Body of pancreas (tissue), 4 donors: ENCODE measurements around the gene ZNF236. TPM values are rescaled to one million over a fixed set of nuclear protein-coding genes. Genes with fewer than 3 reads are reported as not detected.

Source experiments
- ATAC-seq: fragments of 150-250 bp; one replicate; pipeline ENCODE4 v1.9.1; 2016
- DNase-seq, 4 donors: peaks; one replicate each; pipeline ENCODE4 v3.0.0-alpha.2; 2019
- H3K27ac ChIP-seq, 4 donors: fragments of 200-600 bp; sonication (generic); 1 replicate in 3 of 4; 2 replicates in 1 of 4; pipeline versions ENCODE4 v1.5.1 to v1.6.1; 2016 to 2019; ENCODE audit warnings: mild to moderate bottlenecking in 1 of 4, mixed read lengths in 1 of 4, moderate library complexity in 1 of 4
- H3K27me3 ChIP-seq, 2 donors: fragments of 200-600 bp; sonication (generic); one replicate each; pipeline ENCODE4 v1.6.0; 2016; ENCODE audit warnings: mild to moderate bottlenecking in 1 of 2
- H3K36me3 ChIP-seq, 2 donors: fragments of 200-600 bp; sonication (generic); replicated peaks in 1 of 2; 2 replicates each; pipeline ENCODE4 v1.5.1; 2016; ENCODE audit warnings: low read depth in 2 of 2; ENCODE audit not compliant: insufficient read depth in 1 of 2
- H3K4me1 ChIP-seq: fragments of 200-600 bp; sonication (generic); one replicate; pipeline ENCODE4 v1.6.0; 2016
- H3K4me3 ChIP-seq, 2 donors: fragments of 200-600 bp; sonication (generic); 1 replicate in 1 of 2; 2 replicates in 1 of 2; pipeline ENCODE4 v1.5.1; 2016 to 2019
- H3K9me3 ChIP-seq, 3 donors: fragments of 200-600 bp; sonication (generic); 1 replicate in 2 of 3; 2 replicates in 1 of 3; pipeline ENCODE4 v1.5.1; 2016
- POLR2A ChIP-seq, 3 donors: fragments of 450-650 bp; IDR thresholded peaks; one replicate each; pipeline ENCODE4 v1.6.1; 2016; ENCODE audit warnings: antibody characterized with exemption in 3 of 3, mild to moderate bottlenecking in 2 of 3
- WGBS, 2 donors: methylation state at CpG; one replicate each; pipeline ENCODE4 v1.1.5; 2017; 5-methylcytosine and 5-hydroxymethylcytosine counted together
- intact Hi-C: fragments of 100-400 bp; cut with DNase I; formaldehyde crosslinking; loops from one replicate; pipeline ENCODE4 v1.15.1; 2023
- total RNA-seq, 2 donors: library from RNA; depleted of rRNA; stranded (reverse); fragments of >200 nt; gene quantifications; one replicate each; pipeline ENCODE4 v1.1.0, GENCODE V29; 2016
- TF ChIP-seq, protein P1 (sequence below), 7 experiments: fragments of 450-650 bp in 4 of 7; fragments of 200-600 bp in 3 of 7; sonication (generic) in 3 of 7; IDR thresholded peaks; one replicate each; pipeline ENCODE4 v1.5.1; 2016 to 2019; ENCODE audit warnings: antibody characterized with exemption in 7 of 7

ZNF236 gene
- total RNA-seq, 2 donors from 2014 or later = 9.6 to 22.7 TPM

DNA sequence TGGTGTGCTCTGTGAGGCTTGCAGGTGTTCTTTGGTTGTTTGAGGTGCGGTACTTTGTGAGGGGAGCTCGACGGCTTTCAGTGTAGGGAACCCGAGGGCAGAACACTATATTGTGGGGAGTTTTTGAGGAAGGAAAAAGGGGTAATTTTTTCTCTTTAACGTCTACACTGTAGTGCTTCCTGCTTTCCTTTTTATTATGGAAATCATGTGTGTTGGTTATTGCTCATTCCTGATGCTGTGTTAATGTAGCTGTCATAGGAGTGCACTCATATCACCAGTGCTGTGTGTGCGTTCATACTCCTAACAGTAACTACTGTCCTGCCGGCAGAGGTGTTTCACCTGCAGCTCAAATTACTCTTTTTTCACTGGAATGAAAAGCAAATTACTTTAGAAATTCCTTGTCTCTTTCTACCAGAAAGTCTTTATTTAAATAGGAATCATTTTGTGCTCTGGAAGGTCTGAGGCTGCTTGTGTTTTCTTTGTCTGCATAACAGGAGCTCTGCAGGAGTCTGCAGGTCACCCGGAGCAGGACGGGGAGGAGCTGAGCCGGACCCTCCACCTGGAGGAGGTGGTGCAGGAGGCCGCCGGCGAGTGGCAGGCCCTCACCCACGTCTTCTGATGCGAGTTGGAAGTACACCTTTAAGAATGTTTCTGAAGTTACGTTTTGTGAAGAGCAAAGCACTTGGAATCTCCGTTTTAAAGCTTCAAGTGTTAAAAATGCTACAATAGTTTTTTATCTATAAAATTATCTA lies 145.5 kb downstream of the ZNF236 start:
- Histone ChIP-seq H3K4me1 (no peaks in the 10 kb centered on the region), H3K27ac (no peak overlapping the region), H3K4me3 (no peak overlapping the region), H3K27me3 (no peaks in the 10 kb centered on the region), H3K36me3 (no peaks in the 10 kb centered on the region), H3K9me3 (no peaks in the 10 kb centered on the region)
- intact Hi-C loops = no loop called here
- 68 to 73% methylated on average over 17 of the region's 17 CpGs for whole genome bisulfite sequencing, 2 donors
- no peak for ATAC-seq
- TF ChIP-seq, protein P1, sequence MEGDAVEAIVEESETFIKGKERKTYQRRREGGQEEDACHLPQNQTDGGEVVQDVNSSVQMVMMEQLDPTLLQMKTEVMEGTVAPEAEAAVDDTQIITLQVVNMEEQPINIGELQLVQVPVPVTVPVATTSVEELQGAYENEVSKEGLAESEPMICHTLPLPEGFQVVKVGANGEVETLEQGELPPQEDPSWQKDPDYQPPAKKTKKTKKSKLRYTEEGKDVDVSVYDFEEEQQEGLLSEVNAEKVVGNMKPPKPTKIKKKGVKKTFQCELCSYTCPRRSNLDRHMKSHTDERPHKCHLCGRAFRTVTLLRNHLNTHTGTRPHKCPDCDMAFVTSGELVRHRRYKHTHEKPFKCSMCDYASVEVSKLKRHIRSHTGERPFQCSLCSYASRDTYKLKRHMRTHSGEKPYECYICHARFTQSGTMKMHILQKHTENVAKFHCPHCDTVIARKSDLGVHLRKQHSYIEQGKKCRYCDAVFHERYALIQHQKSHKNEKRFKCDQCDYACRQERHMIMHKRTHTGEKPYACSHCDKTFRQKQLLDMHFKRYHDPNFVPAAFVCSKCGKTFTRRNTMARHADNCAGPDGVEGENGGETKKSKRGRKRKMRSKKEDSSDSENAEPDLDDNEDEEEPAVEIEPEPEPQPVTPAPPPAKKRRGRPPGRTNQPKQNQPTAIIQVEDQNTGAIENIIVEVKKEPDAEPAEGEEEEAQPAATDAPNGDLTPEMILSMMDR (IDR thresholded peaks at IDR 0.05) = no peak
- no peak for TF ChIP-seq POLR2A (IDR thresholded peaks at IDR 0.05)
- DNase-seq = no peak

DNA sequence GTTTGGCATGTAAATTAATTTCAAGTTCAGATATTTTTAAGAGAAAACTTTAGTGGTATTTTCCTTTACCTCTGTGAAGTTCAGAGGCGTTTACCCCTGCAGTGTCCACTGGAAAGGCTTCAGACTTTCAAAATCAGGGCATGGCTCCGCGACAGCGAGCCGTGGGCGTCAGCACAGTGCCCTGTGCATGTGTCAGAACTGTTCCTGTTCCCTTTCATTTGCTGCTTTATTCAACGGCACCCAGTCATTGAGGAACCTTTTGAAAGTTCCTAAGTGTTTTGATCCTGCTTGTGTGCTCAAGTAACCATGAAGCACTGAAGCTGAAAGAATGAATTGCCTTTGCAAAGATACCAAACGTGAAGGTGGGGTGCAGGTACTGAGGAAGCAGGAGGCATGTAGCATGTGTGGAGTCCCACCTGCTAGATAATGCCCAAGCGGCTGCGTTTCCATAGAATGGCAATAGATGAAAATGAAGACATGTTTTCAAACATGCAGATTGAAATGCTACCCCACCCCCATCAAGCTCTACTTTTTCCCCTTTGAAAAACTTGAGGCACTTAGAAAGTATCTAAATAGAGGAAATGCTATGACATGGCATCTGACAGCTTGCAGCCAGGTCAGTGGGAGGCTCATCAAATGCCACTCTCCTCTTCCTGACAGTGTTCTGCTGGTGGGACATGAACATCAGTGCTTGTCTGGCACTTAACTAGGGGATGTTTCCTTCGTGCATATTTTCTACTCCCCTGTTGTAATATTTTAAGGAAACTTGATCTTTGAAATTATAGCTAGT lies 148.6 kb downstream of the ZNF236 start:
- 85 to 86% methylated on average over 11 of the region's 11 CpGs for WGBS, 2 donors
- DNase-seq (no peak), ATAC-seq (no peak)
- no peak overlapping the region for H3K27ac ChIP-seq
- H3K9me3 ChIP-seq = no peaks in the 10 kb centered on the region
- intact Hi-C loops = no loop called here
- H3K27me3 ChIP-seq = no peaks in the 10 kb centered on the region
- TF ChIP-seq, protein P1 (IDR thresholded peaks at IDR 0.05) = no peak
- no peak for TF ChIP-seq POLR2A (IDR thresholded peaks at IDR 0.05)
- H3K4me3 ChIP-seq = no peak overlapping the region
- no peaks in the 10 kb centered on the region for H3K36me3 ChIP-seq
- H3K4me1 ChIP-seq = no peaks in the 10 kb centered on the region

DNA sequence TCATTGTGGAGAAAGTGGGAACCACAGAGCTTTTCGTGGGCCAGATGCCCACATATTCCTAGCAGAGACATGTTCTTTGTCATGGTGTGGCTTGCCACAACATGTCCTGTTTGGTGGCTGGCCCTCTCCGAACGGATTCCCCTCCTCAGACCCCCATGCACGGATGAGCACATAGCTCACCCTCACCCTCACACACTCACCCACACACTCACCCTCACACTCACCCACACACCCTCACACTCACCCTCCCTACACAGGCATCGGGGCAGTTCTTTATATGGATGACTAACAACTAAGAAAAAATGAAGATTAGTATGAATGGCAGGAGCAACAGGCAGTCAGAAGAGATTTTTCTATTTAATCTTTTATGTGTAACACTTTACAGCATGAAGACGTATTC lies 149.9 kb downstream of the ZNF236 start:
- no peak overlapping the region for H3K4me3 ChIP-seq
- H3K27me3 ChIP-seq = no peaks in the 10 kb centered on the region
- no peak overlapping the region for H3K27ac ChIP-seq
- intact Hi-C loops = no loop called here
- TF ChIP-seq, protein P1 (IDR thresholded peaks at IDR 0.05) = no peak
- TF ChIP-seq POLR2A (IDR thresholded peaks at IDR 0.05) = no peak
- peaks cover 3% of the 10 kb centered on the region for H3K4me1 ChIP-seq
- H3K36me3 ChIP-seq = no peaks in the 10 kb centered on the region
- no peaks in the 10 kb centered on the region for H3K9me3 ChIP-seq
- no peak for ATAC-seq
- DNase-seq = no peak
- 80 to 95% methylated on average over 6 of the region's 6 CpGs for WGBS, 2 donors

DNA sequence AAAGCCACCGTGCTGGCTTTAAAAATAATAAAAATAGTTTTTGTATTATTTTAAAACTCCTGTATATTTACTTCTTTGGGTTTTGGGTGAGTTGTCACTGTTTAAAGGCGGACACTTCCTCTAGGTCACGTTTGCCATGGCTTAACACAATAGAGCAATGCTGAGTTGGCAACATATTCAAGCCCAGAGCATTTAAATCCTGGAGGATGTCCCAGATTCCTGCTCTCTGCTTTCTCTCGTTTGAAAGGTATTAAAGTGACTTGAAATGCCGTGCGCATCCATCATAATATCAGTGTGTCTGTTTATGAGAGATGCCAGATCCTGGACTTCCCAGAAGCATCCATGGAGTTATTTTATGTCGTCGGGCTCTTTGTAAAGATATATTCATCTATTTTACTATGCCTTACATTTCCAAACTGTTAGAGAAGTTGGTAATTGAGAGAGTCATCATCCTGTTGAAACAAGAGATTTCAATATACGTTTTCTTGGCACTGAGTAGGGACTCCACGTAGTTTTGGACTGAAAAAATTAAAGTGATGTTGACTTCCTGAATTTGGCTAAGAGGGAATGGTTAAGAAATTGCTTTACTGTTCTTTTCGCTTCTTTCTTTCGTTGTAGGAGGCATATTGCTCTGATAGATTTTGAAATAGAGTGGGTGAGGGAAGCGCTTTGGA lies 150.6 kb downstream of the ZNF236 start:
- ATAC-seq = no peak
- H3K9me3 ChIP-seq = no peaks in the 10 kb centered on the region
- H3K4me3 ChIP-seq = no peak overlapping the region
- no peaks in the 10 kb centered on the region for H3K36me3 ChIP-seq
- H3K4me1 ChIP-seq = peaks cover 11% of the 10 kb centered on the region
- intact Hi-C loops = no loop called here
- H3K27ac ChIP-seq = no peak overlapping the region
- no peak for DNase-seq
- no peak for TF ChIP-seq POLR2A (IDR thresholded peaks at IDR 0.05)
- TF ChIP-seq, protein P1 (IDR thresholded peaks at IDR 0.05) = no peak
- 79% methylated on average over 13 of the region's 13 CpGs for WGBS, 2 donors
- H3K27me3 ChIP-seq = no peaks in the 10 kb centered on the region
